ENCODE measurements around the gene GNA12. TPM values are rescaled to one million over a fixed set of nuclear protein-coding genes. Genes with fewer than 3 reads are reported as not detected.

The GNA12 gene
- total and polyA plus RNA-seq, 9 of the 15 experiments (the other 6 are each of a cell fraction or from before 2014, with no cell fraction given), result 0.65 to 32.7 (median 9.6) TPM

GRCh38 chr7:2844153-2845033, at the start of gene GNA12 (continued):
- no peak for TF ChIP-seq PRPF4 (IDR thresholded peaks at IDR 0.05; ENCODE audit: insufficient read depth, low read depth, low read length, poor library complexity, severe bottlenecking)
- no peak for TF ChIP-seq ZNF778 (CRISPR knock-in tag; IDR thresholded peaks at IDR 0.05)
- TF ChIP-seq ETV1 (tag; conservative IDR thresholded peaks at IDR 0.05; ENCODE audit: low read depth), result no peak
- no peak for TF ChIP-seq HLTF (IDR thresholded peaks at IDR 0.05)
- TF ChIP-seq ZNF282 (CRISPR knock-in tag; IDR thresholded peaks at IDR 0.05), result no peak
- TF ChIP-seq, protein P1, sequence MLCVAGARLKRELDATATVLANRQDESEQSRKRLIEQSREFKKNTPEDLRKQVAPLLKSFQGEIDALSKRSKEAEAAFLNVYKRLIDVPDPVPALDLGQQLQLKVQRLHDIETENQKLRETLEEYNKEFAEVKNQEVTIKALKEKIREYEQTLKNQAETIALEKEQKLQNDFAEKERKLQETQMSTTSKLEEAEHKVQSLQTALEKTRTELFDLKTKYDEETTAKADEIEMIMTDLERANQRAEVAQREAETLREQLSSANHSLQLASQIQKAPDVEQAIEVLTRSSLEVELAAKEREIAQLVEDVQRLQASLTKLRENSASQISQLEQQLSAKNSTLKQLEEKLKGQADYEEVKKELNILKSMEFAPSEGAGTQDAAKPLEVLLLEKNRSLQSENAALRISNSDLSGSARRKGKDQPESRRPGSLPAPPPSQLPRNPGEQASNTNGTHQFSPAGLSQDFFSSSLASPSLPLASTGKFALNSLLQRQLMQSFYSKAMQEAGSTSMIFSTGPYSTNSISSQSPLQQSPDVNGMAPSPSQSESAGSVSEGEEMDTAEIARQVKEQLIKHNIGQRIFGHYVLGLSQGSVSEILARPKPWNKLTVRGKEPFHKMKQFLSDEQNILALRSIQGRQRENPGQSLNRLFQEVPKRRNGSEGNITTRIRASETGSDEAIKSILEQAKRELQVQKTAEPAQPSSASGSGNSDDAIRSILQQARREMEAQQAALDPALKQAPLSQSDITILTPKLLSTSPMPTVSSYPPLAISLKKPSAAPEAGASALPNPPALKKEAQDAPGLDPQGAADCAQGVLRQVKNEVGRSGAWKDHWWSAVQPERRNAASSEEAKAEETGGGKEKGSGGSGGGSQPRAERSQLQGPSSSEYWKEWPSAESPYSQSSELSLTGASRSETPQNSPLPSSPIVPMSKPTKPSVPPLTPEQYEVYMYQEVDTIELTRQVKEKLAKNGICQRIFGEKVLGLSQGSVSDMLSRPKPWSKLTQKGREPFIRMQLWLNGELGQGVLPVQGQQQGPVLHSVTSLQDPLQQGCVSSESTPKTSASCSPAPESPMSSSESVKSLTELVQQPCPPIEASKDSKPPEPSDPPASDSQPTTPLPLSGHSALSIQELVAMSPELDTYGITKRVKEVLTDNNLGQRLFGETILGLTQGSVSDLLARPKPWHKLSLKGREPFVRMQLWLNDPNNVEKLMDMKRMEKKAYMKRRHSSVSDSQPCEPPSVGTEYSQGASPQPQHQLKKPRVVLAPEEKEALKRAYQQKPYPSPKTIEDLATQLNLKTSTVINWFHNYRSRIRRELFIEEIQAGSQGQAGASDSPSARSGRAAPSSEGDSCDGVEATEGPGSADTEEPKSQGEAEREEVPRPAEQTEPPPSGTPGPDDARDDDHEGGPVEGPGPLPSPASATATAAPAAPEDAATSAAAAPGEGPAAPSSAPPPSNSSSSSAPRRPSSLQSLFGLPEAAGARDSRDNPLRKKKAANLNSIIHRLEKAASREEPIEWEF (CRISPR knock-in tag; IDR thresholded peaks at IDR 0.05), result no peak
- TF ChIP-seq XRCC5 (IDR thresholded peaks at IDR 0.05; ENCODE audit: low read depth, low read length), result no peak
- peak; percentile 57 for TF ChIP-seq CBFA2T2 (conservative IDR thresholded peaks at IDR 0.05)
- TF ChIP-seq, protein P2, sequence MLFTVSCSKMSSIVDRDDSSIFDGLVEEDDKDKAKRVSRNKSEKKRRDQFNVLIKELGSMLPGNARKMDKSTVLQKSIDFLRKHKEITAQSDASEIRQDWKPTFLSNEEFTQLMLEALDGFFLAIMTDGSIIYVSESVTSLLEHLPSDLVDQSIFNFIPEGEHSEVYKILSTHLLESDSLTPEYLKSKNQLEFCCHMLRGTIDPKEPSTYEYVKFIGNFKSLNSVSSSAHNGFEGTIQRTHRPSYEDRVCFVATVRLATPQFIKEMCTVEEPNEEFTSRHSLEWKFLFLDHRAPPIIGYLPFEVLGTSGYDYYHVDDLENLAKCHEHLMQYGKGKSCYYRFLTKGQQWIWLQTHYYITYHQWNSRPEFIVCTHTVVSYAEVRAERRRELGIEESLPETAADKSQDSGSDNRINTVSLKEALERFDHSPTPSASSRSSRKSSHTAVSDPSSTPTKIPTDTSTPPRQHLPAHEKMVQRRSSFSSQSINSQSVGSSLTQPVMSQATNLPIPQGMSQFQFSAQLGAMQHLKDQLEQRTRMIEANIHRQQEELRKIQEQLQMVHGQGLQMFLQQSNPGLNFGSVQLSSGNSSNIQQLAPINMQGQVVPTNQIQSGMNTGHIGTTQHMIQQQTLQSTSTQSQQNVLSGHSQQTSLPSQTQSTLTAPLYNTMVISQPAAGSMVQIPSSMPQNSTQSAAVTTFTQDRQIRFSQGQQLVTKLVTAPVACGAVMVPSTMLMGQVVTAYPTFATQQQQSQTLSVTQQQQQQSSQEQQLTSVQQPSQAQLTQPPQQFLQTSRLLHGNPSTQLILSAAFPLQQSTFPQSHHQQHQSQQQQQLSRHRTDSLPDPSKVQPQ (CRISPR knock-in tag; IDR thresholded peaks at IDR 0.05; ENCODE audit: borderline replicate concordance), result no peak
- no peak for TF ChIP-seq CBFB (CRISPR knock-in tag; IDR thresholded peaks at IDR 0.05)
- no peak for TF ChIP-seq HNRNPK (IDR thresholded peaks at IDR 0.05; ENCODE audit: low read depth, low read length, poor library complexity, severe bottlenecking)
- no peak for TF ChIP-seq ETV6 (IDR thresholded peaks at IDR 0.05; ENCODE audit: borderline replicate concordance in 1 of 2, low read depth in 2 of 2, low read length in 1 of 2)
- no peak for TF ChIP-seq ETV6 (CRISPR knock-in tag; IDR thresholded peaks at IDR 0.05; ENCODE audit: borderline replicate concordance)
- TF ChIP-seq, protein P3, sequence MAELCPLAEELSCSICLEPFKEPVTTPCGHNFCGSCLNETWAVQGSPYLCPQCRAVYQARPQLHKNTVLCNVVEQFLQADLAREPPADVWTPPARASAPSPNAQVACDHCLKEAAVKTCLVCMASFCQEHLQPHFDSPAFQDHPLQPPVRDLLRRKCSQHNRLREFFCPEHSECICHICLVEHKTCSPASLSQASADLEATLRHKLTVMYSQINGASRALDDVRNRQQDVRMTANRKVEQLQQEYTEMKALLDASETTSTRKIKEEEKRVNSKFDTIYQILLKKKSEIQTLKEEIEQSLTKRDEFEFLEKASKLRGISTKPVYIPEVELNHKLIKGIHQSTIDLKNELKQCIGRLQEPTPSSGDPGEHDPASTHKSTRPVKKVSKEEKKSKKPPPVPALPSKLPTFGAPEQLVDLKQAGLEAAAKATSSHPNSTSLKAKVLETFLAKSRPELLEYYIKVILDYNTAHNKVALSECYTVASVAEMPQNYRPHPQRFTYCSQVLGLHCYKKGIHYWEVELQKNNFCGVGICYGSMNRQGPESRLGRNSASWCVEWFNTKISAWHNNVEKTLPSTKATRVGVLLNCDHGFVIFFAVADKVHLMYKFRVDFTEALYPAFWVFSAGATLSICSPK (IDR thresholded peaks at IDR 0.05; ENCODE audit: borderline replicate concordance), result no peak
- no peak for TF ChIP-seq IRF1 (CRISPR knock-in tag; IDR thresholded peaks at IDR 0.05; ENCODE audit: borderline replicate concordance)
- no peak for TF ChIP-seq ZNF57 (CRISPR knock-in tag; IDR thresholded peaks at IDR 0.05)
- TF ChIP-seq ZNF184 (CRISPR knock-in tag; IDR thresholded peaks at IDR 0.05), result no peak

Measured in K562 (cell line).